ENCODE data around the gene NPSR1. TPM values are rescaled to one million over a fixed set of nuclear protein-coding genes. Genes with fewer than 3 reads are reported as not detected.
A peak's percentile ranks its signal among the peaks of the same experiment; 100 is the strongest.

NPSR1 gene
- total RNA-seq, 1 donor from 2014 or later, result not detected

- no peaks in the 10 kb centered on the region for H3K36me3 Mint-ChIP-seq (ENCODE audit: low read depth)
- no peaks in the 10 kb centered on the region for H3K27me3 Mint-ChIP-seq
- H3K4me1 Mint-ChIP-seq, result no peaks in the 10 kb centered on the region
- no peak for DNase-seq
- no peak overlapping the region for H3K4me3 Mint-ChIP-seq
- no peak overlapping the region for H3K27ac Mint-ChIP-seq
- no peaks in the 10 kb centered on the region for H3K9me3 Mint-ChIP-seq
- intact Hi-C loops (cut with micrococcal nuclease), result no loop called here
Observed at GRCh38 chr7:34756691-34757090, 98.7 kb downstream of the NPSR1 start.

- DNase-seq, result no peak
- H3K36me3 Mint-ChIP-seq (ENCODE audit: low read depth), result no peaks in the 10 kb centered on the region
- intact Hi-C loops (cut with micrococcal nuclease), result no loop called here
- H3K4me3 Mint-ChIP-seq, result no peak overlapping the region
- no peaks in the 10 kb centered on the region for H3K4me1 Mint-ChIP-seq
- no peak overlapping the region for H3K27ac Mint-ChIP-seq
- no peaks in the 10 kb centered on the region for H3K27me3 Mint-ChIP-seq
- H3K9me3 Mint-ChIP-seq, result no peaks in the 10 kb centered on the region
Observed at GRCh38 chr7:34757570-34758110, 99.6 kb downstream of the NPSR1 start.

- Mint-ChIP-seq H3K4me1 (no peaks in the 10 kb centered on the region), H3K36me3 (ENCODE audit: low read depth) (no peaks in the 10 kb centered on the region), H3K27ac (no peak overlapping the region), H3K27me3 (no peaks in the 10 kb centered on the region), H3K9me3 (no peaks in the 10 kb centered on the region), H3K4me3 (no peak overlapping the region)
- intact Hi-C loops (cut with micrococcal nuclease), result no loop called here
- no peak for DNase-seq
Observed at GRCh38 chr7:34758111-34758601, 100.1 kb downstream of the NPSR1 start.

- Mint-ChIP-seq H3K4me3 (no peak overlapping the region), H3K9me3 (no peaks in the 10 kb centered on the region), H3K4me1 (no peaks in the 10 kb centered on the region), H3K27ac (no peak overlapping the region), H3K36me3 (ENCODE audit: low read depth) (no peaks in the 10 kb centered on the region), H3K27me3 (no peaks in the 10 kb centered on the region)
- intact Hi-C loops (cut with micrococcal nuclease), result no loop called here
- DNase-seq, result peak; percentile 48
Observed at GRCh38 chr7:34759477-34760125, 101.6 kb downstream of the NPSR1 start.

- Mint-ChIP-seq H3K4me3 (no peak overlapping the region), H3K4me1 (no peaks in the 10 kb centered on the region)
- intact Hi-C loops (cut with micrococcal nuclease), result no loop called here
Observed at GRCh38 chr7:34760271-34760670, 102.3 kb downstream of the NPSR1 start.

GRCh38 chr7:34761206-34761605 is 103.2 kb downstream of the NPSR1 start:
- no peaks in the 10 kb centered on the region for H3K4me1 Mint-ChIP-seq
- no peaks in the 10 kb centered on the region for H3K9me3 Mint-ChIP-seq
- DNase-seq, result peak; percentile 15
- H3K36me3 Mint-ChIP-seq (ENCODE audit: low read depth), result no peaks in the 10 kb centered on the region
- intact Hi-C loops (cut with micrococcal nuclease), result no loop called here
- H3K27me3 Mint-ChIP-seq, result no peaks in the 10 kb centered on the region
- H3K4me3 Mint-ChIP-seq, result no peak overlapping the region
- H3K27ac Mint-ChIP-seq, result no peak overlapping the region

More at GRCh38 chr7:34760271-34760670, 102.3 kb downstream of the NPSR1 start:
- Mint-ChIP-seq H3K27ac (no peak overlapping the region), H3K9me3 (no peaks in the 10 kb centered on the region), H3K36me3 (ENCODE audit: low read depth) (no peaks in the 10 kb centered on the region), H3K27me3 (no peaks in the 10 kb centered on the region)
- DNase-seq, result peak; percentile 7

GRCh38 chr7:34761627-34762026 is 103.6 kb downstream of the NPSR1 start:
- Mint-ChIP-seq H3K4me3 (no peak overlapping the region), H3K4me1 (no peaks in the 10 kb centered on the region), H3K27ac (no peak overlapping the region), H3K36me3 (ENCODE audit: low read depth) (no peaks in the 10 kb centered on the region), H3K9me3 (no peaks in the 10 kb centered on the region), H3K27me3 (no peaks in the 10 kb centered on the region)
- intact Hi-C loops (cut with micrococcal nuclease), result no loop called here
- no peak for DNase-seq

- DNase-seq, result peak; percentile 2
Observed at GRCh38 chr7:34762764-34763163, 104.7 kb downstream of the NPSR1 start.

GRCh38 chr7:34772296-34772938 is 114.4 kb downstream of the NPSR1 start:
- Mint-ChIP-seq H3K27me3 (no peaks in the 10 kb centered on the region), H3K9me3 (no peaks in the 10 kb centered on the region), H3K4me1 (no peaks in the 10 kb centered on the region), H3K4me3 (no peak overlapping the region), H3K27ac (no peak overlapping the region), H3K36me3 (ENCODE audit: low read depth) (no peaks in the 10 kb centered on the region)
- intact Hi-C loops (cut with micrococcal nuclease), result no loop called here
- DNase-seq, result no peak

More at GRCh38 chr7:34762764-34763163, 104.7 kb downstream of the NPSR1 start:
- H3K4me3 Mint-ChIP-seq, result no peak overlapping the region
- intact Hi-C loops (cut with micrococcal nuclease), result no loop called here
- H3K9me3 Mint-ChIP-seq, result no peaks in the 10 kb centered on the region
- H3K4me1 Mint-ChIP-seq, result no peaks in the 10 kb centered on the region
- H3K36me3 Mint-ChIP-seq (ENCODE audit: low read depth), result no peaks in the 10 kb centered on the region
- H3K27me3 Mint-ChIP-seq, result no peaks in the 10 kb centered on the region
- H3K27ac Mint-ChIP-seq, result no peak overlapping the region

GRCh38 chr7:34776748-34777358 is 118.8 kb downstream of the NPSR1 start:
- DNase-seq, result no peak
- Mint-ChIP-seq H3K9me3 (peaks cover 2% of the 10 kb centered on the region), H3K4me3 (no peak overlapping the region), H3K4me1 (no peaks in the 10 kb centered on the region), H3K27me3 (no peaks in the 10 kb centered on the region), H3K36me3 (ENCODE audit: low read depth) (no peaks in the 10 kb centered on the region), H3K27ac (no peak overlapping the region)
- intact Hi-C loops (cut with micrococcal nuclease), result no loop called here

GRCh38 chr7:34780546-34780945 is 122.5 kb downstream of the NPSR1 start:
- intact Hi-C loops (cut with micrococcal nuclease), result no loop called here
- no peaks in the 10 kb centered on the region for H3K27me3 Mint-ChIP-seq
- no peak overlapping the region for H3K27ac Mint-ChIP-seq

GRCh38 chr7:34787586-34787985 is 129.6 kb downstream of the NPSR1 start:
- no peaks in the 10 kb centered on the region for H3K4me1 Mint-ChIP-seq
- intact Hi-C loops (cut with micrococcal nuclease), result no loop called here
- H3K9me3 Mint-ChIP-seq, result peaks cover 12% of the 10 kb centered on the region
- no peaks in the 10 kb centered on the region for H3K27me3 Mint-ChIP-seq
- no peaks in the 10 kb centered on the region for H3K36me3 Mint-ChIP-seq (ENCODE audit: low read depth)
- H3K27ac Mint-ChIP-seq, result no peak overlapping the region
- DNase-seq, result no peak
- H3K4me3 Mint-ChIP-seq, result no peak overlapping the region

More at GRCh38 chr7:34780546-34780945, 122.5 kb downstream of the NPSR1 start:
- no peak for DNase-seq
- Mint-ChIP-seq H3K9me3 (peaks cover 19% of the 10 kb centered on the region), H3K4me1 (no peaks in the 10 kb centered on the region), H3K4me3 (no peak overlapping the region), H3K36me3 (ENCODE audit: low read depth) (no peaks in the 10 kb centered on the region)

- H3K27ac Mint-ChIP-seq, result no peak overlapping the region
- no peaks in the 10 kb centered on the region for H3K4me1 Mint-ChIP-seq
- H3K9me3 Mint-ChIP-seq, result no peaks in the 10 kb centered on the region
- no peaks in the 10 kb centered on the region for H3K27me3 Mint-ChIP-seq
- H3K36me3 Mint-ChIP-seq (ENCODE audit: low read depth), result no peaks in the 10 kb centered on the region
- no peak overlapping the region for H3K4me3 Mint-ChIP-seq
- intact Hi-C loops (cut with micrococcal nuclease), result no loop called here
- no peak for DNase-seq
Observed at GRCh38 chr7:34806831-34807230, 148.8 kb downstream of the NPSR1 start.
